HG02623 (cell line): ENCODE results near the gene PABPC1L.

ENCODE experiments used
- ATAC-seq: cut with Tn5 transposase; IDR thresholded peaks from one replicate; pipeline ENCODE4 v1.9.1; 2021; ENCODE audit warnings: moderate library complexity; ENCODE audit not compliant: unreplicated experiment

PABPC1L gene

DNA sequence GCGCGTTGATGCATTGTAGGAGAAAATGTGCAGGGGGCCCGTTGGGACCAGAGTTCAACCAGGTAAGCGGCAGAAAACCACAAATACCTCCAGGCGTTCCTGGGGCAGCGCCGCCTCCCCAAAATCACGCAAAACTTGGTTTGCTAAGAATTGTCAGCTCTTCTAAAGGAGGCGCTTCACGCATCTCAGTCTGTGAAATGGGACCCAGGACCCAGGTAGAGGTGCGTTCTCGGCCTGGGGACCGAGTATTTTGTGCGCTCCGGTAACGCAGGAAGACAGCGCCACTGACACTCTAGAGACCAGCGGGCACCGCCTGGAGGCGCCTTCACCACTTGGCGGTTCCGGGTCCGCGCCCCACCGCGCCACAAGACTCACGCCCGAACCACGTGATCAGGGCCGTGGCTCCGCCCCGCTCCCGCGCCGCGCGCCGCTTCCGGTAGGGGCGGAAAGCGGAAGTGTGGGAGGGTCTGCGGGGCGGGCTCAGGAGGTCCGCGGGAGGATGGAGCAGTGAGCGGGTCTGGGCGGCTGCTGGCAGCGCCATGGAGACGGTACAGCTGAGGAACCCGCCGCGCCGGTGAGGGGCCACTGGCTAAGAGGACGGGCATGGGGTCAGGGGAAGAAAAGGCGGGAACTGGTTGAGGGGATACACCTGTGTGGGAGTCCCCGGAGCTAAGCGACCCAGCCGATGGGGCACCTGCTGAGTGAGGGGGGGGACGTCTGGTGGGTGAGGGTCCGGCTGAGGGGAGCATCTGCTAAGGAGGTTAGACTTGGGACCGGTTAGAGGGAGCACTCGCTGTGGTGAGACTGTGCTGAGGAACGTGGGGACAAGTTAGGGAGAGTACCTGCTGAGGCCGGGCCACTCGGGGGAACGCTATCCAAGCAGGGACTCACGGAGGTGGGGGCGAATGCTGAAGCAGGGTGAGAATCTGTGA is 56.4 kb downstream of the PABPC1L start, which contains the start of gene STK4:
TSS of gene STK4 (plus strand) at position 483 of the 932 bp plus-strand sequence. CDS start at position 540, 57 bp downstream.
- peak; percentile 71 for ATAC-seq

DNA sequence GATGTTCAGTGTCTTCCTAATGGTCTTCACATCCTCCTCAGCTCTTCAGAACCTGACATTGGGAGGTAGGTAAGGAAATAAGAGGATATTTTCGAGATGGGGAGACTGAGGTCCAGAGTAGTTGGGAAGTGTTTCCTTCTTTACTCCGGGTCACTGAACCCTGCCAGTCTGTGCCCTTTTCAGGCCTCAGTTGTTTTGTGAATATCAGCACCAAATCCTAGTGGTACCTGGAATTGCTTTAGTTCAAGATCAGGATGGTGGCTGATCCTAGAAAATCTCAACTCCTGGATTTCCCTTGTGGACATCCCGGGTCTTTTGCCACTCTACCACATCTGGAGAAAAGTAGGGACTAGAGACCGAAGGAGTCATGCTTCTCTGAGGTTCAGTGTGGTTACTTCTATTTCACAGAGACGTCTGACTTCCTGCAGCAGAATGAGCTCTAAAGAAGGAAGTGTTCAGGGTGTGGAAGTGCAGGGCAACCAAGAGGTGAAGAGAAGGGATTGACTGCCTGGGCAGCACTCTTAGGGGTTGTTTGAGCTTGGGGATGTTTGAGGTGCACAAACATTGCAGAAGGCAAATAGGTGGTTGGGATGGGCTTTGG is 57.4 kb downstream of the PABPC1L start:
- no peak for ATAC-seq

DNA sequence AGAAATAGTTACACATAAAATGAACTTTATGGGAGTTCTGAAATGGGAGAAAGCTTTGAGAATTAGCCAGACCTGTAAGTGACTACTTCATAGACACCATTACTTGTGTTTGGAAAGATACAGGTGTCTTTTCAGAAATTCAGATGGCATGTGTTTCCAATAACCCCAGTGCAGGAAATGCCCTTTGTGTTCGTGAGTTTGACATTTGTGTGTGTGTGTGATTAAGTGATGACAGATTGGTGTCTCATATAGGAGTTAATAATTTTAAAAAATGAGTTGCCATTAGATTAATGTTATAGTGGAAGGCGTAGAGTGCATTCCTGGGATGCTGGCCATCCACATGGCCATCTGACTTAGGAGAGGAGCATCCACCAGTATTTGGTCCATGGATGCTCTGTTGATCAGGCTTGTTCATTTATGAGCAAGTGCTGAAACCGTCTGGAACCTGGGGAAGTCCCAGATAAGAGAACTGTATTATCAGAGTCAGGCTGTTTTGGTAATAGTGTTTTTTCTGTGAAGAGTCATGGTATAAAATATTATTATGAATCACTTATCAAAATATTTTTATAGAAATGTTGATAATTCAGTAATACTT is 59.5 kb downstream of the PABPC1L start:
- ATAC-seq: no peak

DNA sequence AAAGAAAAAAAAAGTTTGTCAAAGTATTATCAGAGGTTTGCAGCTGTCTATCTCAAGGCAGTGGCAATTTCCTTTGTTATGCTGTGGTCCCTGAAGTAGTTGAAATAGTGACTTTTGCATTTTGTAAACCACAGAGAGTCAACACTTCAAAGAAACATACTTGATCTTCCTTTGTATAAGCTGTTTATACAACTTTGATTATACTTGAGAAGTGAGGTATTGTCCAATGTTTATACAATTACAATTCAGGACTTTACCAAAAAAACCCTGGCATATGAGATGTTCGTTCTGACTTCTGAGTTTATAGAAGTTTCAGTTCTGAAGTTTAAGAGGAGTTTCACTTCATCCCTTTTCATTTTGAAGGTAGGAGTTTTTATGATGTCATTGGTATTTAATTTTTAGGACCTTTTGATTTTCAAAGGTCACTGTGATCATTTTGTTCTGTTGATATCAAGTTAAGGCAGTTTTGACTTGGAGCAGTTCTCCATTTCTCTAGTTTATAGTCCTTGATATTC is 60.4 kb downstream of the PABPC1L start:
- ATAC-seq: no peak

DNA sequence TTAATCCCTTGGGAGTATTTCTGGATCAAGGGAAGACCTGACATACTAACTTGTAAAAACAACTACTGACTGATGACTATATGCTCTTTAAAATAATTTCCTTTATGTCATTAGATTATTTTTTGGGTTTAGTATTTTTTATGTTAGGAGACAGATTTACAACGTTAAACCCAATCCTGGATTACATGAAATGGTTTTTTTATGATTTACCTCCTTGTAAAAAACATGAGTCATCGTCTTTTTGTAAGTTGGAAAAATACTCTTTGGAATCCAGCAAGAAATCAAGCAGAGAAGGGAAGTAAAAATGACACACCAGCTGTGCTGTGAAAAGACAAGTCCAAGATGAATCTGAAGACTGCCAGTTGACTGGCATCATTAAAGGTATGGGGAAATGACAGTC is 63.2 kb downstream of the PABPC1L start:
- ATAC-seq: no peak

DNA sequence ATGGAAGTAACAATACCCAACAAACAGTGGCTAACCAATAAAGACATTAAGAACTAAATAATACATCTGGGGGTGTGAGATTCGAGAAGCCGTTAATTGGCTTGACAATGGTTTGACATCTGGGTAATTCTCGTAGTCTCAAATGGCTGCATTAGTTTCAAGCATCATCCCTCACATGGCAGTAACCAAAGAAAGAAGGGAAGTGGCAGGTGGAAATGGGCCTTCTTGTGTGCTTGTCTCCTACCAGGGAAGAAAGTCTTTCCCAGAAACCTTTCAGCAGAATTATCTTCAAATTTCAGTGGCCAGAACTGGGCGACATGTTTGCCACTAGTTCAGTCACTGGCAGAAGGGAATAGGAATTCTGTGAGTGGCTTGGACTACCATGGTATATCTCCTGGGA is 66.8 kb downstream of the PABPC1L start:
- ATAC-seq: no peak

DNA sequence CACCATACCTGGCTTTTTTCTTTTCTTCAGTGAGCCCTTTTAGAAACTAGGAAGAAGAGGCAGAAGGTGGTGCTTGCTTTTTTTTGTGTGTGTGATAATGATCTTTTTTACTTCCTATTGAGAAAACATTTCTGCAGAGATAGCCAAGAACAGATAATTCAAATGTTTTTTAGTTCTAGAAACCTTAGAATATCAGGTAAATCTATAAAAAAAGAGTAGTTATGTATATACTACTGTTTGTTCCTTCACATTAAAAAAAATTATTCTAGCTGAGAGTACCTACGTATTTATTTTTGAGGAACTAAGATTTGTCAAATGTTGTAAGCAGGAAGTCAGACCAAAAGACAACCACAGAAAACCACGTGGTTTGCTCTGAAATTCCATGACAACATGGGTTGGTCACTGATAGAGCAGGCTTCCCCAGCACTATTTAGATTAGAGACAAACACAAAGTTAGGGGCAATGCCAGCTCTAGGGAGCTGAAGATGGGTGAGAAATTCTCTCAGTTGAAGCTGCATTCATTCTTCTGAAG is 69.3 kb downstream of the PABPC1L start:
- peak; percentile 89 for ATAC-seq

DNA sequence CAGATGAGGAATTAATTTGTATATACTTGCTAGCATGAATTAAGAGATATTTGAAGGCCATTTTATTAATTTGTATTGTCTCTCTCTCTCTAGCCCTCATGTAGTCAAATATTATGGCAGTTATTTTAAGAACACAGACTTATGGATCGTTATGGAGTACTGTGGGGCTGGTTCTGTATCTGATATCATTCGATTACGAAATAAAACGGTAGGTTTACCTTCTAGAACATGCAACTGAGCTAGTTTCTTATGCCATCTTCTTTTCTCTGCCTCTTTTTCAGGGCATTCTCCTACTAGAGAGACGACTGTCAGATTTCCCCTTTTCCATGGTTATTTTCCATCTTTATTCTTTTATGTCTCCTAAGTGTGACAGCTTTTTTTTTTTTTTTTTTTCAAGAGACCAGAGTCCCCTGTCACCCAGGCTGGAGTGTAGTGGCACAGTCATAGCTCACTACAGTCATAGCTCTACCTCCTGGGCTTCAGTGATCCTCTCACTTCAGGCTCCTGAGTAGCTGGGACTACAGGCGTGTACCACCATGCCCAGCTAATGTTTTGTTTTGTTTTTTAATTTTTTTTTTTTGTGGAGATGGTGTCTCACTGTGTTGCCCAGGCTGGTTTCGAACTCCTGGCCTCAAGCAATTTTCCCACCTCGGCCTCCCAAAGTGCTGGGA is 72.0 kb downstream of the PABPC1L start:
- ATAC-seq: no peak

DNA sequence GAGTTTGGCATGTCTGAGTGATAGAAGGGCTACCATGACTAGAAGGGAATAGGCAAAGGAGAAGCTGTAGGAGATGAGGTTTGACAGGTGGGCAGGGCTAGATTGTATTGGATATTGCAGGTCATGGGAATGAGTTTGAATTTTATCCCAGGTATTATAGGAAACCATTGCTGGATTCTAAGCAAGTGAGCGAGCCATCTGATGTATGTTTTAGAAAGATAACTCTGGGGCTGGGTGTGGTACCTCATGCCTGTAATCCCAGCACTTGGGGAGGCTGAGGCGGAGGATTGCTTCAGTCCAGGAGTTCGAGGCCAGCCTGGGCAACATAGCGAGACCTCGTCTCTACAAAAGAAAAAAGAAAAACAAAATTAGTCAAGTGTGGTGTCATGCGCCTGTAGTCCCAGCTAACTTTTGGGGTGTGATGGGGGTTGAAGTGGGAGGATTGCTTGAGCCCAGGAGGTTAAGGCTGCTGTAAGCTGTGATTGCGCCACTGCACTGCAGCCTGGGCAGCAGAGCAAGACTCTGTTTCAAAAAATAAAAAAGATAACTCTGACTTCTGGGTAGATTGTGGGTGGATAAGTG is 73.3 kb downstream of the PABPC1L start:
- ATAC-seq: no peak

DNA sequence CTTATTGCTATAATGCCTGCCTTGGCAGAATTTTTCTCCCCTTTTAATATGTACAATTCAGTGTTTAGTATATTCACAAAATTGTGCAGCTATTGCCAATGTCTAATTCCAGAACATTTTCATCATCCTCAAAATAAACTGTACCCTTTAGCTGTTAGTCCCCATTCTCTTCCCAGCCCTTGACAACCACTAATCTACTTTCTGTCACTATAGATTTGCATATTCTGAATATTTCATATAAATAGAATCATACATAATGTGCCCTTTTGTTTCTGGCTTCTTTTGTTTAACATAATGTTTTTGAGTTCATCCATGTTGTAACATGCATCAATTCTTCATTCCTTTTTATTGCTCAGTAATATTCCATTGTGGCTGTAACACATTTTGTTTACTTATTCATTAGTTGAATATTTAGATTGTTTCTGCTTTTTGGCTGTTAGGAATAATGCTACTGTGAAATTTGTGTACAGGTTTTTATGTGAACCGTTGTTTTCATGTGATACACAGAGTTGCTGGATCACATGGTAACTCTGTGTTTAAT is 78.8 kb downstream of the PABPC1L start:
- no peak for ATAC-seq
